HEK293T (cell line): Measurements from ENCODE around the gene GABARAPL1.

Source experiments
- ARNT ChIP-seq: fragments of 450-650 bp; IDR thresholded peaks from 2 replicates; pipeline ENCODE4 v1.6.1; 2017; ENCODE audit warnings: mild to moderate bottlenecking
- BHLHE40 ChIP-seq: fragments of 450-650 bp; IDR thresholded peaks from 2 replicates; pipeline ENCODE4 v1.6.1; 2016; ENCODE audit warnings: mild to moderate bottlenecking, moderate library complexity, borderline replicate concordance
- ELF4 ChIP-seq: fragments of 450-650 bp; IDR thresholded peaks from 2 replicates; pipeline ENCODE4 v1.6.1; 2017; ENCODE audit warnings: antibody characterized with exemption
- FOXK2 ChIP-seq: fragments of 450-650 bp; IDR thresholded peaks from 2 replicates; pipeline ENCODE4 v1.6.1; 2016; ENCODE audit warnings: mild to moderate bottlenecking
- FOXM1 ChIP-seq: fragments of 450-650 bp; IDR thresholded peaks from 2 replicates; pipeline ENCODE4 v1.6.1; 2017; ENCODE audit warnings: mild to moderate bottlenecking, borderline replicate concordance
- HDGF ChIP-seq: fragments of 450-650 bp; IDR thresholded peaks from 2 replicates; pipeline ENCODE4 v1.6.1; 2017; ENCODE audit warnings: antibody characterized with exemption, borderline replicate concordance
- LEF1 ChIP-seq: fragments of 450-650 bp; IDR thresholded peaks from 2 replicates; pipeline ENCODE4 v1.6.1; 2017; ENCODE audit warnings: mild to moderate bottlenecking, borderline replicate concordance
- SP1 ChIP-seq: fragments of 450-650 bp; IDR thresholded peaks from 2 replicates; pipeline ENCODE4 v1.6.1; 2017
- TARDBP ChIP-seq: fragments of 450-650 bp; IDR thresholded peaks from 2 replicates; pipeline ENCODE4 v1.6.1; 2016
- TF ChIP-seq, protein P1 (sequence below): fragments of 450-650 bp; IDR thresholded peaks from 2 replicates; pipeline ENCODE4 v1.6.1; 2016

DNA sequence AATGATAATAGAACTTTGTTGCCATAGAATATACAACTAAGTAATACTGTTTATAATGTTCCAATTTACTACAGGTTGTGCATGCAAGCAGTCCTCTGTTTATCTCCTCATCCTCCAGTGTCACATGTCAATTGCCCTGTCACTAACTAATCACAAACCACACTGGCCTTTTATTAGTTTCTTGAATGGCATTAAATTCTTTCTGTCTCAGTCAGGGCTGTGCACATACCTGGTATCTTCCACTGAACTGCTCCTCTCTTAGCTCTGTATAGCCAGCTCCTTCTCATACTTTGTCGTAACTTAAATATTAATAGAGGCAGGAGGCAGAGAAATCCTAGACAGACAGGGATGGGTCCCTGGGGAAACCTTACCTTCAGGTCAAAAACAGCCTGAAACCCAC is 24.0 kb downstream of the GABARAPL1 start:
- TF ChIP-seq SP1, result no peak
- no peak for TF ChIP-seq BHLHE40
- no peak for TF ChIP-seq TARDBP
- no peak for TF ChIP-seq HDGF
- TF ChIP-seq, protein P1, sequence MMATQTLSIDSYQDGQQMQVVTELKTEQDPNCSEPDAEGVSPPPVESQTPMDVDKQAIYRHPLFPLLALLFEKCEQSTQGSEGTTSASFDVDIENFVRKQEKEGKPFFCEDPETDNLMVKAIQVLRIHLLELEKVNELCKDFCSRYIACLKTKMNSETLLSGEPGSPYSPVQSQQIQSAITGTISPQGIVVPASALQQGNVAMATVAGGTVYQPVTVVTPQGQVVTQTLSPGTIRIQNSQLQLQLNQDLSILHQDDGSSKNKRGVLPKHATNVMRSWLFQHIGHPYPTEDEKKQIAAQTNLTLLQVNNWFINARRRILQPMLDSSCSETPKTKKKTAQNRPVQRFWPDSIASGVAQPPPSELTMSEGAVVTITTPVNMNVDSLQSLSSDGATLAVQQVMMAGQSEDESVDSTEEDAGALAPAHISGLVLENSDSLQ, result no peak
- TF ChIP-seq ELF4, result no peak
- no peak for TF ChIP-seq ARNT
- no peak for TF ChIP-seq FOXK2
- TF ChIP-seq FOXM1, result no peak
- TF ChIP-seq LEF1, result no peak
